Parathyroid adenoma (tissue), 2 donors: ENCODE results near the gene PRKN.
A peak's percentile ranks its signal among the peaks of the same experiment; 100 is the strongest.

Experiments
- H2AFZ ChIP-seq: fragments of 300-600 bp; sonication (generic); one replicate; pipeline ENCODE4 v1.7.0; 2017; ENCODE audit warnings: antibody characterized with exemption, mild to moderate bottlenecking
- H3K27ac ChIP-seq: fragments of 300-600 bp; sonication (generic); one replicate; pipeline ENCODE4 v1.7.0; 2017
- H3K27me3 ChIP-seq: fragments of 300-600 bp; sonication (generic); one replicate; pipeline ENCODE4 v1.7.0; 2017; ENCODE audit warnings: low read length; ENCODE audit not compliant: control insufficient read depth, insufficient read depth
- H3K36me3 ChIP-seq: fragments of 300-600 bp; sonication (generic); one replicate; pipeline ENCODE4 v1.7.0; 2017; ENCODE audit warnings: low read length; ENCODE audit not compliant: control insufficient read depth, insufficient read depth
- H3K4me1 ChIP-seq: fragments of 300-600 bp; sonication (generic); one replicate; pipeline ENCODE4 v1.7.0; 2017; ENCODE audit warnings: control low read depth
- H3K4me2 ChIP-seq: fragments of 300-600 bp; sonication (generic); one replicate; pipeline ENCODE4 v1.7.0; 2017; ENCODE audit warnings: low read length
- H3K4me3 ChIP-seq: fragments of 300-600 bp; sonication (generic); one replicate; pipeline ENCODE4 v1.7.0; 2017; ENCODE audit warnings: low read depth, low read length
- H3K79me2 ChIP-seq: fragments of 300-600 bp; sonication (generic); one replicate; pipeline ENCODE4 v1.7.0; 2017; ENCODE audit warnings: control low read depth
- H3K9ac ChIP-seq: fragments of 300-600 bp; sonication (generic); one replicate; pipeline ENCODE4 v1.7.0; 2017; ENCODE audit warnings: mild to moderate bottlenecking
- H3K9me3 ChIP-seq: fragments of 300-600 bp; sonication (generic); one replicate; pipeline ENCODE4 v1.7.0; 2017; ENCODE audit warnings: low read length; ENCODE audit not compliant: control insufficient read depth
- CTCF ChIP-seq: fragments of 300-600 bp; sonication (generic); IDR thresholded peaks from one replicate; pipeline ENCODE4 v1.7.0; 2017; ENCODE audit warnings: antibody characterized with exemption, mild to moderate bottlenecking
- donor health status: primary hyperparathyroidism.

The PRKN gene

GRCh38 chr6:162459985-162460384 is 267.6 kb downstream of the PRKN start:
- H3K4me1 ChIP-seq, result no peaks in the 10 kb centered on the region
- no peak overlapping the region for H3K27ac ChIP-seq
- no peaks in the 10 kb centered on the region for H3K36me3 ChIP-seq
- TF ChIP-seq CTCF, result no peak
- no peak overlapping the region for H3K4me2 ChIP-seq
- H3K27me3 ChIP-seq, result no peaks in the 10 kb centered on the region
- H3K4me3 ChIP-seq, result no peak overlapping the region
- no peak overlapping the region for H2AFZ ChIP-seq
- no peaks in the 10 kb centered on the region for H3K9me3 ChIP-seq
- no peak overlapping the region for H3K9ac ChIP-seq
- peaks cover 3% of the 10 kb centered on the region for H3K79me2 ChIP-seq

- no peaks in the 10 kb centered on the region for H3K9me3 ChIP-seq
- no peaks in the 10 kb centered on the region for H3K27me3 ChIP-seq
- peak overlapping the region; percentile 7 for H2AFZ ChIP-seq
- no peak overlapping the region for H3K4me2 ChIP-seq
- peaks cover 4% of the 10 kb centered on the region for H3K4me1 ChIP-seq
- peak overlapping the region; percentile 50 for H3K27ac ChIP-seq
- no peak overlapping the region for H3K9ac ChIP-seq
- H3K4me3 ChIP-seq, result no peak overlapping the region
- H3K79me2 ChIP-seq, result peaks cover 3% of the 10 kb centered on the region
- no peak for TF ChIP-seq CTCF
- no peaks in the 10 kb centered on the region for H3K36me3 ChIP-seq
Measured at GRCh38 chr6:162450358-162450757, 277.2 kb downstream of the PRKN start.

- Histone ChIP-seq H3K4me3 (no peak overlapping the region), H2AFZ (no peak overlapping the region), H3K36me3 (no peaks in the 10 kb centered on the region), H3K9me3 (no peaks in the 10 kb centered on the region), H3K9ac (no peak overlapping the region), H3K4me1 (peaks cover 4% of the 10 kb centered on the region), H3K79me2 (no peaks in the 10 kb centered on the region), H3K4me2 (no peak overlapping the region), H3K27ac (no peak overlapping the region), H3K27me3 (no peaks in the 10 kb centered on the region)
- no peak for TF ChIP-seq CTCF
Measured at GRCh38 chr6:162448294-162448693, 279.3 kb downstream of the PRKN start.

- no peak overlapping the region for H3K4me3 ChIP-seq
- no peaks in the 10 kb centered on the region for H3K9me3 ChIP-seq
- no peaks in the 10 kb centered on the region for H3K79me2 ChIP-seq
- H3K27ac ChIP-seq, result peak overlapping the region; percentile 46
- TF ChIP-seq CTCF, result no peak
- peaks cover 2% of the 10 kb centered on the region for H3K4me1 ChIP-seq
- H3K9ac ChIP-seq, result no peak overlapping the region
- no peaks in the 10 kb centered on the region for H3K36me3 ChIP-seq
- peak overlapping the region; percentile 45 for H2AFZ ChIP-seq
- H3K27me3 ChIP-seq, result no peaks in the 10 kb centered on the region
- H3K4me2 ChIP-seq, result no peak overlapping the region
Measured at GRCh38 chr6:162443101-162443500, 284.5 kb downstream of the PRKN start.

- H3K4me3 ChIP-seq, result no peak overlapping the region
- peak overlapping the region; percentile 46 for H3K27ac ChIP-seq
- H3K79me2 ChIP-seq, result no peaks in the 10 kb centered on the region
- H2AFZ ChIP-seq, result peak overlapping the region; percentile 45
- no peaks in the 10 kb centered on the region for H3K27me3 ChIP-seq
- peak; percentile 56 for TF ChIP-seq CTCF
- no peak overlapping the region for H3K4me2 ChIP-seq
- H3K9me3 ChIP-seq, result no peaks in the 10 kb centered on the region
- H3K36me3 ChIP-seq, result no peaks in the 10 kb centered on the region
- peaks cover 2% of the 10 kb centered on the region for H3K4me1 ChIP-seq
- no peak overlapping the region for H3K9ac ChIP-seq
Measured at GRCh38 chr6:162442687-162443086, 284.9 kb downstream of the PRKN start.
